ENCODE data around the gene SLC38A7.
"Not testable (repeated sequence)": the region's sequence is repeated elsewhere in the genome, so short reads cannot be mapped to it uniquely, and the experiment has no call there.

Gene SLC38A7, protein sequence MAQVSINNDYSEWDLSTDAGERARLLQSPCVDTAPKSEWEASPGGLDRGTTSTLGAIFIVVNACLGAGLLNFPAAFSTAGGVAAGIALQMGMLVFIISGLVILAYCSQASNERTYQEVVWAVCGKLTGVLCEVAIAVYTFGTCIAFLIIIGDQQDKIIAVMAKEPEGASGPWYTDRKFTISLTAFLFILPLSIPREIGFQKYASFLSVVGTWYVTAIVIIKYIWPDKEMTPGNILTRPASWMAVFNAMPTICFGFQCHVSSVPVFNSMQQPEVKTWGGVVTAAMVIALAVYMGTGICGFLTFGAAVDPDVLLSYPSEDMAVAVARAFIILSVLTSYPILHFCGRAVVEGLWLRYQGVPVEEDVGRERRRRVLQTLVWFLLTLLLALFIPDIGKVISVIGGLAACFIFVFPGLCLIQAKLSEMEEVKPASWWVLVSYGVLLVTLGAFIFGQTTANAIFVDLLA

DNA sequence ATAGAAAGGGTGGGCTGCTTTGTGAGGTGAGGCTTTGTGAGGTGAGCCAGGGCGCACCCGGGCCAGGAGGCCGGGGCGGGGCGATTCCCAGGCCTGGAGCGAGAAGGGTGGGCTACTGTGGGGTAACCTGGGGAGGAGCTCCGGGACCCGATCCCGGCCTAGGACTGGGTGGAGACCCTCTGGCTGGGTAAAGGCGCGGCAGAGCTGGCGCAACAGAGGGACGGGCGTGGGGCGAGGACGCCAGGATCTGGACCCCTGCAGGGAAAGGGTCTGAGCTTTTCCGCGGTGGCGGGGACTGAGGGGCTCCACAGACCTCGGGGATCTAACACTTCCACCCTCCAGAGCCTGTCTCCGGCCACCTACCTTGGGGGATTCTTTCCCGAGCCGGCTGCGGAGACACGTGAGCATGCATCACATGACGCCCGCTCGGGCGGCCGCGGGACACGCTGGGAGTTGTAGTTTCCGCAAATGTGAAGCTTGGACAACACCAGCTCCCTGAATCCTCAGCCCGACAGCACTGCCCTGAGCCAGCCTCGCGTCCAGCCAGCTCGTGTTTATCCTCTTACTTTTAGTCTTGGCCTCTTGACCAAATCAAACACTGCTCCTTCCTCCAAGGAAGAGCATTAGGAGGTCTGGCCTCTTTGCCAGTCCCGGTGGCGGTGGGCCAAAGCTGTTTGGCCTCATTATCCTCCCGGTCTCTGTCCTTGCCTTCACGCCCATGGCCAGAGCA is at the start of gene SLC38A7:
Gene SLC38A7 (minus strand): TSS at position 417 of the 730 bp plus-strand sequence. CDS start 4,644 bp downstream, outside the sequence.
- DNase-seq, result peak; percentile 22

DNA sequence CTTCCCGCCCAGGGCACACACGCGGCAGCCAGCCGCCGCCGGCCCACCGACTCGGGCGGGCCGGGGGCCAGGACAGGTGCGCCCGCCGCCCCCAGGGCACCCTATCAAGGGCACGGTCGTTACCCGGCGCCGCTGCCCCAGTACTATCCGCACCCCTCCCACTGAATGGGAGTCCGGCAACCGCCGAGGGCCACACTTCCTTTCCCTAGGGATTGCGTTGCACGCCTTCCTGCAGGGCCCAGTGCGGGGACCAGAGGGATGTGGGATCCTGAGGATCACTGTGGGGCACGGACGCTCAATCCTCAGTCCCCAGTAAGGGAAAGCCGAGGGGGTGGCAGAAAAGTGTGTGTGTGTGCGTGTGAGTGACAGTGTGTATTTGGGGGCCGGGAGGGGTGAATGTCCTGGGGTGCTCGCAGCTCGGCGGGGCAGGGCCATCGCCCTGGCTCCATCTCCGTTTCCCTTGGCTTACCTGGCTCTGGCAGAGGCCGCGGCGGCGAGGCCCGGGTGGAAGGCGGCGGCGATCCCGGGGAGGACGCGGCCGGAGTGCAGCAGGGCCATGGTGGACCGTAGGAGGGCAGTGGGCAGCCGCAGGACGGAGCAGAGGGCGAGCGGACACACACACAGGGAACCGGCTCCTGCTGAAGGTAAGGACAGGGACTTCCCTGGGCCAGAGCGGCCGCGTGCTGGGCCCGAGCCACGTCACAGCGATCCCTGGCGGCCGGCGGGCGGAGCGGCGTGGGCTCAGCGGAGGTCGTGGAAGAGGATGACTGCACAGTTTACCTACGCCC is 49.3 kb upstream of the SLC38A7 start, which contains the start of gene GOT2:
Gene GOT2 (minus strand): TSS at position 646 of the 788 bp plus-strand sequence. CDS start 88 bp downstream, at position 558.
- DNase-seq, result peak; percentile 42

DNA sequence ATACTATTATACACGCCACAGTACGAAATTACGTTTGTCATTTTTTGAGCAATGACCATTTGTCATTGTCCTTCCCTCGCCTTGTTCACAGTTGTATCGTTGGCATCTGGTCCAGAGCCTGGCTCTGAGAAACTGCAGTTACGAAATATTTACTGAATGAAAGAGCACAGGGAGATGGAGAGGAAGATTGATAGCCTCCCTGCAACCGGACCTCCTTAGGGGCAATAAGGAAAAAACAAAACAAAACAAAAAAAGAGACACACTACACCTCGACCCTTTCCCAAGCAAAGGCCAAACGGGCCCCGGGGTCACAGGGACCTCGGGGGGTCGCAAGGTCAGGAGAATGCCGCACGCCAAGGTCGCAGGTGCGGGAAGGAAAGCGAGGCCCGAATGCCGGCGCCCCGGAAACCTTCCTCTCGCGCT is 48.7 kb upstream of the SLC38A7 start:
- DNase-seq, result no peak

DNA sequence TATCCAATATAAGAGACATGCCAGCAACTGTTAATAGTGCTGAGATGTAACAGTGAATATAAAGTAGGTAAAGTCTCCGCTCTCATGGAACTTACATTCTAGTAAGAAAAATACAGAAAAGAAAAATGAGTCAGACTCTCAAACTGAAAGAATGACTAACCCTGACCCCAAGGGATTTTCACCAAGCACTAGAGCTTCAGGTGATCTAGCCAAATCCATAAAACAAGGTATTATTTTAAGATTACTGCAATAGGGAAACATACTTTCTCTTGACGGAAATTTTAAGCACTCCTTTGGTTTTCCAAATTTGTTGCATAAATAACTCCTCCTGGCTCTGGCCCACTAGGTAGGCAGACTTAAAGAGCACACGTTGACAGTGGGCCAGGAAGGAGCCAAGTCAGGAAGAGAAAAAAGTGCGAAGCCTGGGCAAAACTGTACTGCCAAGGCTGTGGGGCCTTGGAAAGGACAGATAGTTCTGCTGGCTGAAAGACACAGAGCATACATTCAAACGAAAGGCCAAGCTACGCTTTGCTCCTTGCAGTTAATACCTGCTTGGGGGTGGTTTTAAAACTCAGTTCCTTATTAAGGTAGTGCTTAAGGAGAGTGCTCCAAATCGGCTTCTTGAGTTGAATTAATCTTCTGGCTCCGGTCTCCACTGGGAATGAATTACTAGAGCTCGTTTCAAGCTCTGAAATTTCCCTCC is 48.1 kb upstream of the SLC38A7 start:
- DNase-seq, result no peak

DNA sequence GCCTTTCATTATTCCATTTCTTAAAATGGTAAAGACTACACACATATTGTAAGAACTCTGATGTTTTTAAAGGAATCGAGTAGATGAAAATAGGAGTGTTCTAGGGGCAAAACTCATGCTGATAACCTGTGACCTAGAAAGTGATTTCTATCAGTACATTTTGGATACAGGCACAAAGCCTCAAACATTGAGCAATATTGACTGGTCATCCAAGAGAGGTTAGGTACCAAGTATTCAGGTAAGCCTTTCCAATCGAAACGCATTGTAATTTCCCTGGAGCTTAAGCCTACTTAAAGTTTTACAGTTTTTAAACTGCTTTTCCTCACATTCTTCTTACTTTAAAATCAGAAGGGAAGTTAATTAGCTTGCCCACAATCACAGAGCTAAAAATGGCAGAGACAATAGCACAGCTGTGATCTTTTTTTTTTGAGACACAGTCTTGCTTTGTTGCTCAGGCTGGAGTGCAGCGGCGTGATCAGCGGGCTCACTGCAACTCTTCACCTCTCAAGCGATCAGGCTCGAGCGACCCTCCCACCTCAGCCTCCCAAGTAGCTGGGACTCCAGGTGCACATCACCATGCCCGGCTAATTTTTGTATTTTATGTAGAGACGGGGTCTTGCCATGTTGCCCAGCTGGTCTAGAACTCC is 46.3 kb upstream of the SLC38A7 start:
- DNase-seq, result no peak

DNA sequence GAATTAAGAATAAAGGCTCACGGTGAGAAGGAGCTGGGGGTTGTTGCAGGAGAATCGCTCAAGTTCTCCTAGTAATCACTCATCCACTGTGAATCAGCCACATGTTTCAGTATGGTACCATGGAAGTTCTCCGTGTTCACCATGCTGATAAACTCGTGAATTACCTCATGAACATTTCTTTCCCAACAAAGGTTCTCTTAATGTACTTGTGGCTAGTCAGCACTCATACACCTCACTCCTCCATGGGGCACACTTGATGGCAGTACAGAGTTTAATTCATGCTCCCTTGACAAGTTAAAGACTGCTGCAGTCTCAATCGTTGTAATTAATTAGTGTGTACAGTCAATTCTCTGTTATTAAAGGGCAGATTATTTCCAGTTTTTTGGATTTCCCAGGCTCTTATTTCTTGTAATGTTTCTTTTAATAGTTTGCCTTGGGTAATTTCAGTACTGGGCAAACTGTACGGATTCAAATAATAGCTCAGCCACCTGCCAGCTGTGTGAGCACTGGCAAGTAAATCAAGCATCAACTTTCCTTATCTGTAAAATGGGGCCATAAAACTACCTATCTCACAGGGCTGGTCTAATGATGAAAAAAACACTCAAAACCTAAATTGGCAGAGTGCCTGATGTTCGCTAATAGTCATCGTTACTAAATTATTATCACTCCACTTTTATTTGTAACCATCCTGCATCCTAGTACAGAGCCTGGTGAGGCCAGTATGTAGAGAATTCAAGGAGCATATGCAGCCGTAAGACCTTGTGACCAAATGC is 43.4 kb upstream of the SLC38A7 start:
- DNase-seq, result no peak

DNA sequence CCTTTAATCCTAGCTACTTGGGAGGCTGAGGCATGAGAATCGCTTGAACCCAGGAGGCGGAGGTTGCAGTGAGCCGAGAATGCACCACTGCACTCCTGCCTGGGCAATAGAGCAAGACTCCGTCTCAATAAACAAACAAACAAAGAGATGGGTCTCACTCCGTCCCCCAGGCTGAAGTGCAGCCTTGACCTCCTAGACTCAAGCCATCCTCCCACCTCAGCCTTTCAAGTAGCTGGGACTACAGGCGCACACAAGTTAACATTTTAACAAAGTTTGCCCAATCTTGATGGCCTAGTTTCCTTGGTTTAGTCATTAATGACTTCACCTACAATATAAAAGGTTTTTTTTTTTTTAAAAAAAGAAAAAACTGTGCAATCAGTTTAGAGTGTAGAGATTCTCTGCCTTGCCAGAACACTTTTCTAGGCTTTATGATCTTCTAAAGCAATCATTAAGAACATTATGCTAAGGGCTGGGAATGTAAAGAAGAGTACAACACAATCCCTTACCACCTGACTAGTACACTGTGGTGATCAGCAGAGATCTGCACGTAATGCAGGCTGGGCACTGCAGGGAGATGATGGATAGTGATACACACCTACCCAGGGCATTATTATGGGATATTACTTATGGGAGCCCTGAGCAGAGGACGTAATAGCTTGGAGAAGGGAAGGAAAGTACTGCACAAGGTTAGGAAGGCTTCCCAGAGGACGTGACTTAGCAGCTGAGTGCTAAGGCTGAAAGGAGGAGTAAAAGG is 42.6 kb upstream of the SLC38A7 start:
- DNase-seq, result no peak

DNA sequence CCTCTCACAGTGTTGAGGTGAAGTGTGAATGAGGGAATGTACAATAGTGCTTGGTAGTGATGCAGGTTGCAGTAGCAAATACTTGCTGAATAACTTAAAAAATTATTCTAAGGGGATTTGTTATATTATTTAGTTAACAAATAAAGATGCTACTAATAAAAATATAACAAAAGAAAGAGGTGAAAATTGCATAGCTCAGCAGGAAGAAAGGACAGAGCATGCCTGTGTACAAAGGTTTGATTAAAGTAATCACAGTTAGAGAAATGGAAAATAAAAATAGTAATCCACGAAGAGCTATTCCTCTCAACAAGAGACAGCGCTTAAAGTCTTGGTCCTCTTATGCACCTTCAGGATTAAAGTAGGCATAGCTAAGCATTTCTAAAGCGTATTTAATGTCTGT is 38.5 kb upstream of the SLC38A7 start:
- DNase-seq, result no peak

DNA sequence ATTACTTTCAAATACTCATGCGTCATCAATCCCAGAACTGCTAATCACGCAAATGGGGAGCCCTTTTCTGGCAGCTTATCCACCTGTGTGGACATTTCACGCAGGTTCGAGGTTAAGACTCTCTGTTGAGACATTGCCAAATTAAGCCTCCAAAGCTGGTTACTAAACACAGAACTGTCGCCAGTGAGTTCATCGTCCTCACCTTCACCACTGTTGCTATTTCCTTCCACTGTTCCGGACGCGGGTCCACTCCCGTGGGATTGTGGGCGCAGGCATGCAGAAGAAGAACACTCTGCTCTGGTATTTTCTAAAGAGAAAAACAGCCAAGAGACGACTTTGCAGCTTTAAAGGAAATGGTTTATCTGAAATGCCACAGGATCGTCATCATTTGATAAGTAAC is 33.4 kb upstream of the SLC38A7 start:
- no peak for DNase-seq

DNA sequence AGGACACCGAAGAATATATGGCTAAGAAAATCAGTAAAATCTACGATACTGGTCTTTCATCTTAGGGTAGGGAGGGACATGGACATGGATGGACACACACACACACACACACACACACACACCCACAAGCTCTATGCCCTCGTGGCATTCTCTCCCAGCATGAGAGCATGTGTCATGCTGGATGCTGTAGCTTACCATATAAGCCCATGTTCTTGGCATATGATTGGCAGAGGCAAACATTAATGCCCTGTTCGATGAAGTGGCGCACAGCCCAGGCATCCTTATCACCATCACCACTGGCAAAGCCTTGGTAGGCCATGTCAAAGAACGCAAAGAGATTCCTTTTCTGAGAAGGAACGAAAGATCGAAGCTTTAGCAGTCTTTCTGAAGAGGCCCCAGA is 31.9 kb upstream of the SLC38A7 start:
- DNase-seq, result no peak

DNA sequence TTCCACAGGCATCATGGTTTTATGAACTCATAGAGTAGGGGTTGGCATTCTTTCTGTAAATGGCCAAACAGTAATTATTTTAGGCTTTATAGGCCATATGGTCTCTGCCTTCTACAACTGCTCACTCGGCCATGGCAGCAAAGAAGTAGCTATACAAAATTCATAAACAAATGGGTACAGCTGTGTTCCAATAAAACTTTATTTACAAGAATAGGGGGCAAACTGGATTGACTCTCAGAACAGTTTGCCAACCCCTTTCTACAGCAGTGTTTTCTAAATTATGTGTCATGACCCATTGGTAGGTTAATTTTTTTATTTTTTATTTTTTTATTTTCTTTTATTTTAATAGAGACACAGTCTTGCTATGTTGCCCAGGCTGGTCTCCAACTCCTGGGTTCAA is 29.2 kb upstream of the SLC38A7 start:
- no peak for DNase-seq

DNA sequence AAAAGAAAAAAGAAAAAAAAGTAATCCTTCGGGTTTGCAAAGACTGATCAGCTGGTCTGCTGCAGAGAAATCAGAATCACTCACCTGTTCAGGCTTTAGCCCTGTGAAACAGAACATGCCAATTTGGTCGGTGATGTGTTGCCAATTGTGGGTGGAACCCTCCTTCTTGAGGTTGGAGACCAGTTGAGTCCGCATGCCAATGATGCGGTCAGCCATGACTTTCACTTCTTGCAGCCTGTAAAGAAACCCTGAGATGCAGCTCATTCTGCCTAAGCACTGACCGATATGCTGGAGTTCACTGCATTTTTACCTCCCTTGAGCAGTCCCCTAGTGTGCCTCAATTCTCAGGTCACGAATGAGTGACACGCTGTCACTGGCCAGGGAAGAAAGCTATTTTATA is 24.8 kb upstream of the SLC38A7 start:
- no peak for DNase-seq

DNA sequence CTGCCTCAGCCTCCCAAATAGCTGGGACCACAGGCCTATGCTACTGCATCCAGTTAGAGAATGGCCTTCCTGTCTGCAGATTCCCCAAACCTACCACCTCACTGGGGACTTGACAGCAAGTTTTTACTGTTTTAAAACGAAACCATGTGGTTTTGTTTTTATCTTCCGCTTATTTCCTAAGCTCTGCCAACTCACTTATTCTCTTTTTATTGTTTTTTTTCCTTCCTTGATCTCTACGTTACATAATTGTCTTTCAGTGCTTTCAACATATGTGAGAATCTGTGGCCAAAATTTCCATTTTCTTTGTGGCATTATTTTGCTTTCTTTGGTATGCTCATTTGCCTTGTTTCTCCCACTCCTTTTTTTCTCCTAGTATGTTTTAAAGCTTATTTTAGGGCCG is 14.6 kb upstream of the SLC38A7 start:
- no peak for DNase-seq

DNA sequence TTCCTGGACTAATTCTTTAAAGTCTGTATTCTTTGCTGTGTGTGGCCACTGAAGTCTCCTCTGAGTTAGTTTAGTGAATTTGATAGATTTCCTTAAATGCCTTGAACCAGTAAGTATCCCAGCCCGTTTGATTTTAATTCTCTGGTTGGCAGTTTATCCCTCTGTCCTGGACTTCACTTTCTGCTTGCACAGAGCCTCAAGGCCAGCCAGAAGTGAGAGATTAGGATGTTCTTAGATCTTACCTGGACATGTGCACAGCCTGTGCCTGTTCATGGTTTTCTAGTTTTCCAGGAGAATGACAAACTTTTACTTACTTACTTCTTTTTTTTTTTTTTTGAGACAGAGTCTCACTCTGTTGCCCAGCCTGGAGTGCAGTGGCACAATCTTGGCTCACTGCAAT is 10.8 kb upstream of the SLC38A7 start:
- no peak for DNase-seq

DNA sequence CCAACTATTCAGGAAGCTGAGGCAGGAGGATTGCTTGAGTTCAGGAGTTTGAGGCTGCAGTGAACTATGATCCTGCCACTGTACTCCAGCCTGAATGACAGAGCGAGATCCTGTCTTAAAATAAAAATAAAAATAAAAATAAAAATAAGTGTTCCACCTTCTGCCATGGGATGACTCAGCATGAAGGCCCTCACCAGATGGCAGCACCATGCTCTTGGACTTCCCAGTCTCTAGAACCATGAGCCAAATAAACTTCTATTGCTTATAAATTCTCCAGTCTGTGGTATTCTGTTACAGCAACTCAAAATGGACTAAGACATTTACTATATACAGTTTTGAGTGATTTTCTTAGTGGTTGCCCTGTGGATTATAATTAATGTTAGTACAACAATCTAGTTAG is 7.9 kb upstream of the SLC38A7 start:
- DNase-seq, result no peak

DNA sequence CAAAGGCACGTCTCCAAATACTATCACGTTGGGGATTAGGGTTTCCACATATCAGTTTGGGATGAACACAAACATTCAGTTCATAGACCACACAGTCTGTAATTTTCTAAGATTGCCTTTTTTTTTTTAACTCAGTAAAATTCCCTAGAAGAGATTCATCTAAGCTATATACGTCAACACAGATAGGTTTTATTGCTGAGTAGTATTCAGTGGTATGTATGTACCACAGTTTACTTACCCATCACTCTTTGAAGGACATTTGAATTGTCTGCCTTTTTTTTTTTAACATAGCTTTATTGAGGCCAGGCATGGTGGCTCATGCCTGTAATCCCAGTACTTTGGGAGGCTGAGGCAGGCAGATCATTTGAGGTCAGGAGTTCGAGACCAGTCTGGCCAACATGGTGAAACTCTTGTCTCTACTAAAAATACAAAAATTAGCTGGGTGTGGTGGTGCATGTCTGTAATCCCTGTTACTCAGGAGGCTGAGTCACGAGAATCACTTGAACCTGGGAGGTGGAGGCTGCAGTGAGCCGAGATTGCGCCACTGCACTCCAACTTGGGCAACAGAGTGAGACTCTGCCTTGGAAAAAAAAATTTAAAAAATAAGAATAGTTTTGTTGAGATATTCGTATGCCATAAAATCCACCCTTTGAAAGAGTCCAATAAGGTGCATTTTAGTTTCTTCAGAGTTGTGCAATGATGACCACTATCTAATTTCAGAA is 2.6 kb upstream of the SLC38A7 start:
- DNase-seq, result not testable (repeated sequence)

DNA sequence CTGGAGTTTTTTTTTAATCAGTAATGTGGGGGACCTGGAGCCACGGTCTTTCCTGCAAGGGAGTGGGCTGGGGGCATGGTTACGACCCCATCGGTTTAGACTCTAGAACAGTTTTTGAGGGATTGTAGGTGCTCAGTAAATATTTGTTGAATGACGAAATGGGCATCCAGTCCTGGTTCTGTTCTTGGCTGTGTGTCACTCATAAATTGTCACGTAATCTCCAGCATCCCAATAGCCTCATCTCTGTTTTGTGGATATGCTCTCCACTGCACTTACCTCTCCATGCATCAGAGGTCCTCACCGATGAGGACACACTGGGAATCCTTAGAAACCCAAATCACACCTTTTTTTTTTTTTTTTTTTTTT is 497 bp upstream of the SLC38A7 start:
- DNase-seq, result no peak

DNA sequence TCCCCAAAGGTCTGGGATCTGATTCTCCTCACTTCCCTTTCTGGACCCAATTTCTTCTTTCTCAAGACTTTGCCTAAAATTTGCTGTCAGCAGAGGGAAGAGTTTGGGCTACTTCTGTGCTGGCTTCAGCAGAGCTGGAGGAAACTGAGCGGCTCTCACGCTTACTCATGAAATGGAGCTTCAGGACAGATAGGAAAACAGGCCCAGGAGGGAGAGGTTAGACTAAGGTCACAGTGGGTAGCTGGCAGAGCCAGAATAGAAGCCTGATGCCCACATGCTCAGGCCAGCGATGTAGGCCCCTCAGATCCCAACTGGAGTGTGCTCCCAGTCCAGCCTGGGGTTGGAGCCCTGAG is 593 bp downstream of the SLC38A7 start:
- no peak for DNase-seq

DNA sequence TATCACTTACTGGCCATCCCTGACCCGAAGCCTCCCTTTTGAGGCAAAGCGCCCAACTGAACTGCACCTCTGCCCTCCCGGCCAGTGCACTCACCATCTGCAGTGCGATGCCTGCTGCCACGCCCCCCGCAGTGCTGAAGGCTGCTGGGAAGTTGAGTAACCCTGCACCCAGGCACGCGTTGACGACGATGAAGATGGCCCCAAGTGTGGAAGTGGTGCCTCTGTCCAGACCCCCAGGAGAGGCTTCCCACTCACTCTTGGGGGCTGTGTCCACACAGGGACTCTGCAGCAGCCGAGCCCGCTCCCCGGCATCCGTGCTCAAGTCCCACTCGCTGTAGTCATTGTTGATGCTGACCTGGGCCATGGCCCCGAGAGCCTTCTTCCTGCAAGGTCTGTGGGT is 4.8 kb downstream of the SLC38A7 start:
- no peak for DNase-seq

DNA sequence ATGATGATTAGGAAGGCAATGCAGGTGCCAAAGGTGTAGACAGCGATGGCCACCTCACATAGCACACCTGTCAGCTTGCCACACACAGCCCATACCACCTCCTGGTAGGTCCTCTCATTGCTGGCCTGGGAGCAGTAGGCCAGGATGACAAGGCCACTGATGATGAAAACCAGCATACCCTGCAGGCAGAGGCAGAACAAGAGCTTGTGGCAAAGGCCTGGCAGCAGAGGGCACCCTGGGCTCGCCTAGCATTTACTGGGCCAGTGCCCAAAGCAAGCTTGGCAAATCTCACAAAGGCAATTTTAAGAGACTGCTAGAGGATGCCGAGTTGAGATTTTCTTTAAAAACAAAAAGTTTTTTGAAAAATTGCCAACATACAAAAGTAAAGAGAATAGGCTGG is 5.9 kb downstream of the SLC38A7 start:
- no peak for DNase-seq

Data from KG1 (cell line).